ENCODE measurements around the gene RBM47.

DNA sequence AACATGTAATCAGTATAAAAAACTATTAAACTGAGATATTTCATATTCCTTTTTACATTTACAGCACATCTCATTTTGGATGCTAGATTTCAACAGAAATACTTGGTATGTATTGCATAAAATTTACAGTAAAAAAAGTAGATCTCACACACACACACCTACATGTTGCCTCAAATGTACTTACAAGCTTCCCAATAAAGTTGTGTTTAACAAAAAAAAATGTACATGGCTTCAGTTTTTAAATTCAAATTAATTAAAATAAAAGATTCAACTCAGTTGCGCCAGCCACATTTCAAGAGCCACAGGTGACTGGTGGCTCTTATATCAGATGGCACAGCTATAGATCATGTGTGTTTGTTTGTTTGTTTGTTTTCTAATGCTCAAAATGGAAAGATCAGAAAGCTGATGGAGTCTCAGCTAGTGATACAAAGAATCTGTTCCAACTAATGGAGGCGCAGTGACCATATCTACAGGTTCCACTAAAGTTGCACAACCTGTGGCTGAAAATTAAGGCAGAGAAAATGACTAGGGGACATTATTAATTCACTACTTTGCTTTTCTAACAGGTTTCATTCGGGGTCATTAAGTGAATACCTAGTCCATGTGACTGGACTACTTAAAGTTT is 45.0 kb downstream of the RBM47 start:
- TF ChIP-seq TAF1 (IDR thresholded peaks at IDR 0.05; ENCODE audit: low read depth, low read length) (no peak), POLR2AphosphoS5 (IDR thresholded peaks at IDR 0.05; ENCODE audit: low read depth, low read length) (no peak), POLR2A (IDR thresholded peaks at IDR 0.05; ENCODE audit: low read depth, low read length) (no peak)
